Measurements from ENCODE around the gene MIER1.
"Not testable (repeated sequence)": the region's sequence is repeated elsewhere in the genome, so short reads cannot be mapped to it uniquely, and the experiment has no call there.

MIER1 gene

DNA sequence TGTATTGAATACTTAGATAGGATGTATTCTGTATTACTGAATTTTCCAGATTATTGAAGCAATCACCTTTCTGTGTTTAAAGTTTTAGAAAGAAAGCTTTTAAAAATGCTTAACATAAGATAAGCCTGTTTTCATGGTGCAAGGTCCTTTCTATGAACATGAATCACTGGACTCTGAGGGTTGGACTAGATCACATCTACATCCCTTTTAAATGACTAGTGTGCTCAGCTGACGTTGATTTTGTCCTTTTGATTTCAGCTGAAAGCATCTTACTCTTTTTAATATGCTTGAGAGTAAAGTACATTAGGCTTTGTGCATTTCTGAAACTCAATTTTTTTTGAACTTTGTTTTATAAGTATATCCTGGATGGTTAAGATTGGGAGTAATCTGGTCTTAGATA, 16.2 kb downstream of the MIER1 start:
- FAIRE-seq, result no peak

DNA sequence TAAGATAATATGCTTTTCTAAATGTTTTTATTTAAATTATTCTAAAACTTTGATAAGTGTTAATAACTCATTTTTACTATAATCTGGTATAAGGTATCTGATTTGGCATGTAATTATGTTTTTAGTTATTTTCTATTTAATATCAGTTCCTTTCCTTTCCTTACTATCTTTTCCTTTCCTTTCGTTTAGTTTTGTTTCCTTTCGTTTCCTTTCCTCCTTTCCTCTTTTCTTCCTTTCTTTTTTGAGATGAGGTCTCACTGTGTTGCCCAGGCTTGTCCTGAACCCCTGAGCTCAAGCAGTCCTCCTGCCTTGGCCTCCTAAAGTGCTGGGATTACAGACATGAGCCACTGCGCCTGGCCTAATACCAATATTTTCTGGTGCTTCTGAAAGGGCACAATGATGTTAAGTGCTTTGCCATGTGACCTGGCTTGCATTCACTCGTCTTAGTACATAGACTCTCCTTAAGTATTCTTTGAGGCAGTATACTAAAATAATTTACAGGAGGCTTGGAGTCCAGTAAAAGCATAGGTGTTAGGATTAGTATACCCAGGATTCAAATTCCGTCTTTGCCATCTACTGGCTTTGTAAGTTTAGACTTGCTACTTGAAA, 18.7 kb downstream of the MIER1 start:
- no peak for FAIRE-seq

DNA sequence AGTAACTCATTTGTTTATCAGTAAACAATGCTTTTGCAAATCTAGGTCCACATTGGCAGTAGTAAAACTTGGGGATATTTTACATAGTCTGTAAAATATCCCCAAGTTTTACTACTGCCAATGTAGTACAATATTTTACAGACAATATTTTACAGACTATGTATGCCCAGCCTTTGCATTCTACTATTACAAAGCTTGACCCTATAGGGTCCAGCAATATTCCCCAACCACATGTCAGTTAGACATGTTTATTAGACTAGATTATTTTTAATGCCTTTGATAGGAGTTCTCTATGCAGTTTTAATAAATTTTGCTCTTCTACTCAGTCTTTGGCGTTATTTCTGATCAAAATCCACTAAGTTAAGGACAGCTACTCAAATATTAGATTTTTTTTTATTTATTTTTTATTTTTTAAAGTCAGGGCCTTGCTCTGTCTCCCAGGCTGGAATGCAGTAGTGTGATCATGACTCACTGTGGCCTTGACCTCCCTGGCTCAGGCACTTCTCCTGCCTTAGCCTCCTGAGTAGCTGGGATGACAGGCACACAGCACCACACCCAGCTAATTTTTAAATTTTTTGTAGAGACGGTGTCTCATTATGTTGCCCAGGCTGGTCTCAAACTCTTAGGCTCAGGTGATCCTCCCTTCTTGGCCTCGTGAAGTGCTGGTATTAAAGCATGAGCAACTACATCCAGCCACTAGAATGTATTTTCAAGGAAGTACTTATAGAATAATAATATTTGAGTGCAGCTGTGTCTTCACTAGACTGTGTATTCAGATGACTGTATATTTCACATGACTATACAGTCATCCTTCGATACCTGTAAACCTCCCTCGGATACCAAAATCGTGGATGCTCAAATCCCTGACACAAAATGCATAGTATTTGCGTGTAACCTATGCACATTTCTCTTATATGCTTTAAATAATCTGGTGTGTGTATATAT, 19.8 kb downstream of the MIER1 start:
- FAIRE-seq, result no peak

DNA sequence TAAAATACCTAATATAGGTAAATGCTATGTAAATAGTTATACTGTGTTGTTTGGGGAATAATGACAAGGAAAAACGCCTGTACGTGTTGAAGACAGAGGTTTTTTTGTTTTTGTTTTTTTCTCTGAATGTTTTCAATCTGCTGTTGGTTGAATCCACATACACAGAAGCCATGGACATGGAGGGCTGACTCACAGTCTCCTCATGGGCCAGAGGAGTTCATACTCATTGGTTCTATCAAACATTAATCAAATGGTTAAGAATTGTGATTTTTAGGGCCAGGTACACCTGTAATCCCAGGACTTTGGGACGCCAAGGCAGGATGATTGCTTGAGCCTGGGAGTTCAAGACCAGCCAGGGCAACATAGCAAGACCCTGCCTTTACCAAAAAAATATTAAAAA, 20.5 kb downstream of the MIER1 start:
- FAIRE-seq, result no peak

DNA sequence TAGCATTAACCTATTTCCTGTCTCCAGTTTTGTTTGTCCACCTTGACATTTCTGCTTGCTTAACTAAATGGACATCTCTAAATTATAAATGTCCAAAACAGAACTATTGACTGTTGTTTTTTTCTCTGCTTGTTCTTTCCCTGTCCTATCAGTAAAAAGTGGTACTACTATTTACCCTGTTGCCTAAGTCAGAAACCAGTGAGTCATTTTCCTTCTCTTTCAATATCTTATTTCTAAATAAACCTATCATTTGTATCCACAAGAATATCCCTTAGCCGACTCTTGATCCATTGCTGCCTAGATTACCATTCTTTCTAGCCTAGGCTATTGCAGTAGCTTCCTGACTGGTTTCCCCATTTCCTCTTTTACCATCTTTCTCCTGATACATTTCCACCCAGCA, 22.5 kb downstream of the MIER1 start:
- no peak for FAIRE-seq

DNA sequence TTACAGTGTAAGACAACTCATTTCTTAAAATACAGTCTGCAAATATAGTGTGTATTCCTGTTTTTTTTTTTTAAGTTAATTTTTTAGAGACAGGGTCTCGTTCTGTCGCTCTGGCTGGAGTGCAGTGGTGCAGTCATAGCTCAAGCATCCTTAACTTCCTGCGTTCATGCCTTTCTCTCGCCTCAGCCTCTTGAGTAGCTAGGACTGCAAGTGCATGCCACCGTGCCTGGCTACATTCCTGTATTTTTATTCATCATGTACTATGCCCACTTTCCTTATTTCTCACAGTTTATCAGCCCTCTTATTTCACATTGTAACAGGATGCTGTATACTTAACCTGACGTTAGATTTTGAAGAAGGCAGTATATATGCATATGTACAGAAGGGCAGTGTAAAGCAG, 26.7 kb downstream of the MIER1 start:
- no peak for FAIRE-seq

DNA sequence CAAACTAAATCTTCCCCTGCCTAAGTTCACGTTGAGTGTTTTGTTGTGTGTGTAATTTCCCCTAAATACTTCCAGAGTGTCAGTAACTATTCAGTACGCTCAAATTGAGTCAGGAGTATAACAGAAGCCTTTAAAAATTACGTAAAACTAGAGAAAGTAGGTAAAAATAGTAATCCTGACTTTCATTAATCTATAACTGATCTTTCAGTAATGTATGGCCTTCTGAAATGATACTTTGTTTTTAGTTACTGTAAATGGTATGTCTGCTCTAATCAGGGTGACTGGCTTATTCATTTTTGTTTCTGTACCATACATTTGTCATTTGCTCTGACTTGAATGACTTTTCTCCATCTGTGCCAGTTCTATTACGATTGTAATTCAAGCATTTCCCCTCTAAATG, 29.4 kb downstream of the MIER1 start:
- no peak for FAIRE-seq

DNA sequence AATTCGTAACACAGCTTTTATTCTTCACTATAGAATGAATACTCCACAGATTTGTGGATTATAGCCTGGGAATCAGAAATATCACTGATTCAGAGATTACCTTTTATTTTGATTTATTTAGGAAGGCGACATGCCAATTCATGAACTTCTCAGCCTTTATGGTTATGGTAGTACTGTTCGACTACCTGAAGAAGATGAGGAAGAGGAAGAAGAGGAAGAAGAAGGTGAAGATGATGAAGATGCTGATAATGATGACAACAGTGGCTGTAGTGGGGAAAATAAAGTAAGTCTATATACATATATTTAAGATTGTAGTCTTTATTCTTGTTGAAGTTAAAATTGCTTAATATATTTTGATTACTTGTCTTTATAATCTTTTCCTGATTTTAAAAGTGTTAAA, 33.1 kb downstream of the MIER1 start:
- no peak for FAIRE-seq

DNA sequence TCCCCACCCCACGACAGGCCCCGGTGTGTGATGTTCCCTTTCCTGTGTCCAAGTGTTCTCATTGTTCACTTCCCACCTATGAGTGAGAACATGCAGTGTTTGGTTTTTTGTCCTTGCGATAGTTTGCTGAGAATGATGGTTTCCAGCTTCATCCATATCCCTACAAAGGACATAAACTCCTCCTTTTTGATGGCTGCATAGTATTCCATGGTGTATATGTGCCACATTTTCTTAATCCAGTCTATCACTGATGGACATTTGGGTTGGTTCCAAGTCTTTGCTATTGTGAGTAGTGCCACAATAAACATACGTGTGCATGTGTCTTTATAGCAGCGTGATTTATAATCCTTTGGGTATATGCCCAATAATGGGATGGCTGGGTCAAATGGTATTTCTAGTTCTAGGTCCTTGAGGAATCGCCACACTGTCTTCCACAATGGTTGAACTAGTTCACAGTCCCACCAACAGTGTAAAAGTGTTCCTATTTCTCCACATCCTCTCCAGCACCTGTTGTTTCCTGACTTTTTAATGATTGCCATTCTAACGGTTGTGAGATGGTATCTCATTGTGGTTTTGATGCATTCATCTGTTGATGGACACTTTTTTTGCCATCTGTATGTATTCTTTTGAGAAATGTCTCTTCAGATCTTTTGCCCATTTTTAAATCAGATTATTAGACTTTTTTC, 41.5 kb downstream of the MIER1 start:
- FAIRE-seq, result not testable (repeated sequence)

DNA sequence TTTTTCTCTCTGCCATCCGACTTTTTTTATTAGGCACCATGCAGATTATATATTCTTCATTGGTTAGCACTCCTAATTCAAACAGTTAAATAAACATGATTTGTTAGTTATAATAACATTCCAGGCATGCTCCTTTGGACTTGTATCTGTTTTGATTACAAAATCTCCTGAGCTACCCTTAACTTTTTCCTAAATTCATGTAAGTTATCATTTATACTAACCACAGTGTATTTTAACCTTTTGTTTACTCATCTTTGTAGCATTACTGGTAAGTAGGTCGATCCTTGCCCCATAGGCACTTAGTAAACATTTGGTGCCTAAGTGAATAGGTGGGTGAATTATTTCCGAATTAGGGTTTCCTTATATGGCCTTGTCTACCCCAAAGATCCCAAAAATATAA, 43.8 kb downstream of the MIER1 start:
- no peak for FAIRE-seq

DNA sequence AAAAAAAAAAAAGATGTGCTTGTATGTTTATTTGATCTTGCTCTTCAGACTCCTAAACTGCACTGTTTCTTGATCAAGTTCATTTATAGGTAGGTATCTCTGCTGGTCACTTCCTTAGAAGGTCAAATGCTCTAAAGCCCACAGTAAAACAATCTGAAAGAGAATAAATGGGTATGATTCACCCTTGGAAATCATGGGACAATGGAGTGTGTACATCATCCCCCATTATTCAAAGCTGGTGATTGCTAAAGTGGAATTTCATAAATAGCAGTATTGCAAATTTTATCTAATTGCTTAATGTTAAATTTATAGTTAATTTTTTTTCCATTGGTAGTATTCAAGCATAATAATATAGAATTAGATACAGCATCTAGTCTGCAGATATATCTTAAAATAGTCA, 53.4 kb downstream of the MIER1 start:
- no peak for FAIRE-seq

DNA sequence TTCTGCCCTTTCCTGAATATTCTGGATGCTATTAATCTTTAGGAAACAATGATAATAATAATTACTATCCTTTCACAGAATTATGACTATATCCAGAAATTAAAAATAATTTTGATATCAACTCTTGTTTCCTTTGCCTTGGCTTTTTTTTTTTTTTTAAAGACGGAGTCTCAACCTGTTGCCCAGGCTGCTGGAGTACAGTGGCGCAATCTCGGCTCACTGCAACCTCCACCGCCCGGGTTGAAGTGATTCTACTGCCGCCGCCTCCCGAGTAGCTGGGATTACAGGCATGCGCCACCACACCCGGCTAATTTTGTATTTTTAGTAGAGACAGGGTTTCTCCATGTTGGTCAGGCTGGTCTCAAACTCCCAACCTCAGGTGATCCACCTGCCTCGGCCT, 54.8 kb downstream of the MIER1 start:
- not testable (repeated sequence) for FAIRE-seq

DNA sequence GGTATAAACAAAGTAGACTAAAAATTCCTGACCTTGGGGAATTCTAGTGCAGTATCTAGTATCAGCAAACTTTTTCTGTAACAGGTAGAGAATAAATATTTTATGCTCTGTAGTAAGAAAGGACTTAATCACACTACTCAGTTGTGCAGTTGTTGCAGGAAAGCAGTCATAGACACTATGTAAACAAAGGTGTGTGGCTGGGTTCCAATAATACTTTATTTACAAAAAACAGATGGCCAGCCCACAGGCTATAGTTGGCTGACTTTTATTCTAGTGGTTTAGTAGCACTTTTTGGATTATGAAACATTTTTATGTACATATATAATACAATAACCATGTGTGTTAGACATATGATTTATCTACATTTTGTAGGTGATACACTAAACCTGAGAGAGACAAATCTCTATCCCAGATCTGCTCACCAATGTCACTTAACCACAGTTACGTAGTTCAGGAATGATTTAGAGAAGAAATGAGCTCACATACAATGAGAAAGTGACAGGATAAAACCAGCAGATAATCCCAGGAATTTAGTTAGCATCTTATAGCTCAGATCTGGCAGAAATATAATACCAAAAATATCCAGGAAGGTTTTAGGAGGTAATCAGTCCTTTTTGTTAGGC, 56.1 kb downstream of the MIER1 start:
- FAIRE-seq, result no peak

DNA sequence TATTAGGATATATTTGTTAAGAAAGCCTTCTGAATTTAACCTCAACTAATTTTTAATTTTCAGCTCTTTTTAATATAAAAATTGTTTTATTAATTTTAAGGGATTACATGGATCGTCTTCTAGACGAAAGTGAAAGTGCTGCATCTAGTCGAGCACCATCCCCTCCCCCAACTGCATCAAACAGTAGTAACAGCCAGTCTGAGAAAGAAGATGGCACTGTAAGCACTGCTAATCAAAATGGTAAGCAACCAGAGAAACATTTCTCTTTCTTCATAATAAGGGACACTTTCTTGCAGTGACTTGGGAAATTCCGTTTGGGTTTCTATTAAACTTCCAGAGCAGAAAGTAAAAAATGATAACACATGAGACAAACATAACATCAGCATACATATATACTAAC, 56.9 kb downstream of the MIER1 start:
- FAIRE-seq, result no peak

DNA sequence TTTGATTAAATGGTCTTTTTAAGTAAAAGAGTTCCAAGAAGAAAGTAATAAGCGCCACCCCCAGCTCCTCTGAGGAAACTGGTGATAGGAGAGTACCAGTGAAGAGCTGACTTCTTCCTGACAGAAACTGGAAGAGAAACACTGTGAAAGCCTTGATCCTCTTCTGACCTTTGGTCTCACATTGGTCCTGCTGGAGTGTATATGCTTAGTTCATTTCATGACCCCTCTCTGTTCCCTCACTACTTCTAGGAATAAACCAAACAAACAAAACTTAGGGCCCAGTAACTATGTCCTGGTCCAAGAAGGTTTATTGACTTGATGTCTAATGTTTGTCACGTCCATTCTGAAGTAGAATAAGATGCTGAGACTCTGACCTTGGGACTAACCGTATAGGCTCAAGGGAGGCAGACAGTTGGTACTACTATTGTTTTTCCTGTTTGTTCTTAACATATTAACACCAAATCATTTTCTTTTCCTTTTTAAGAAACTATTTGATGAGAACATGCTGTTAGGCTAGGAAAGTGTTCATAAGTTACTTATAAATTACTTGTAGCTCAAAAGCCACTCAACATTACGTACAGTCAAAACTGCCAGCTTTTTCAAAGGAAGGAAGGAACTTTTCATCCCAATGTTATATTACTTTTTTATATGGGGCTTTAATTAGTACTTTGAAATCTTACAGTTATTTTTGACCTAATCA, 57.9 kb downstream of the MIER1 start:
- no peak for FAIRE-seq

DNA sequence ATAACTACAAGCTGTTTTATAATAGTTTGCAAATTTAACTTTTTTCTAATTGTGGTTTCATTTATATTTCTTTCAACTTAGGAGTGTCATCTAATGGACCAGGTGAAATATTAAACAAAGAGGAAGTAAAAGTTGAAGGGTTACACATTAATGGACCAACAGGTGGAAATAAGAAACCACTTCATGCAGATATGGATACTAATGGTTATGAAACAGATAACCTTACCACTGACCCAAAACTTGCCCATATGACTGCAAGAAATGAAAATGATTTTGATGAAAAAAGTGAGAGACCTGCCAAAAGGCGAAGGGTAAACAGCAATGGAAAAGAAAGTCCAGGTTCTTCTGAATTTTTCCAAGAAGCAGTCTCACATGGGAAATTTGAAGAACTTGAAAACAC, 59.7 kb downstream of the MIER1 start:
- FAIRE-seq, result no peak

DNA sequence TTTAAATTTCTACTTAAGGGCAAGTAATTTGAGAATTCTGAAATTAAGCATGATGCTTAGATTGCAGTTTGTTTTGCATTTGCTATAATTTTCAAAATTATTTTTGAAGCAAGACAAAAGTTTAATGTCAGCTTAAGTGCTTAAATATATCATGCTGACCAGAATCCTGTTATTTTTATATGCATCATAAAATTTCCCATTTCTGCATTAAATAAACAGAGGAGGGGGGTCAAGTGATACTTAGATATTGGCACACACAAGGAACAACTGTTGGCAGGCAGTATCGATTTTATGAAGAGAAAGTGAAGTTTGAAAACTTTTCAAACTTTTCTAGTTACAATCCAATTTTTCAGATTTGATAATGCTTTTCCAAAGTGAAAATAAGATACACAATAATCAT, 61.0 kb downstream of the MIER1 start:
- FAIRE-seq, result no peak

DNA sequence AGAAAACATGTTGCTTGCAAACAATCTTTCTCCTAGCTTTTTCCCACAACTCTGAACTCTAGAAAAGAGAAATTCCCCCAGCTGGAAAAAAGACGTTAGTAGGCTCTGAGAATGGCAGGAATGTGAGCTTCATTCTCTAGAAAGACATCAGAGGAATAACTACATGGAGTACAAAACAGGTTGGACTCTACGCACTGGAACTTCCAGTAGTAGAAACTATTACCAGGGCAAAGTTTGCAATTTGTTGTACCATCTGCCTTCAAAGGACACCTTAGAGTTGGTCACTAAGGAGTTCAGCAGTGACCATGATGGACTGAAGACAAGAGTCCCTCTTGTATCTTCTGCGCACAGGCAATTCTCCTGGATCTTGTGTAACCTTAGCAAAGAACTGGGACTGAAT, 68.3 kb downstream of the MIER1 start:
- no peak for FAIRE-seq

DNA sequence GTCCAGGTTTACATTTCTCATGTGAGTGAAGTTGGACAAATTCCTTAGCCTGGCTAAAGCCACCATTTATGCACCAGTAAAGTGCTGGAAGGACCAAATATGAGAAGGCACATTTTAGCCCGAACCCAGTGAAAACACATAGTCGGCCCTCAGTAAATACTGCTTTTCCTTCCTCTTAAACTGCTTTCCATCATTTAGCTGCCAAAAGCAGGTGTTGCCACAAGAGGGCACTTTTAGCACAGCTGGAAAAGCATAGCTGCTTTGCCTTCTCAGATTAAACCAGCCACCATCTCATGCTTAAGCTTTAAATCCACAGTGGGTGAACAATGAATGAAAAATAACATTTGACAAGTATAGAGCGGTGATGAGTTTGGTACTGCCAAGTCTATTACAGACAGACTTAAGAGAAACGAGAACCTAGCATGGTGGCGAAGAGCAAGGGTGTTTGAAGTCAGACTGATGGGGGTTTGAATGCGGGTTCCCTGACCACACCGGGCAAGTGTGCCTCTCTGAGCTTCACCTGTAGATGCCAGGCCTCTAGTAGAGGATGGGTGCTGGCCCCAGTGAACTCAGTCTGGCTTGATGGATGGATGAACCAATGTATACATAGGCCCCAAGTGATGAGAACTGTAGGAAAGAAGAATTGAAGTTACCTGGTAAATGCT, 71.4 kb downstream of the MIER1 start:
- FAIRE-seq, result no peak

DNA sequence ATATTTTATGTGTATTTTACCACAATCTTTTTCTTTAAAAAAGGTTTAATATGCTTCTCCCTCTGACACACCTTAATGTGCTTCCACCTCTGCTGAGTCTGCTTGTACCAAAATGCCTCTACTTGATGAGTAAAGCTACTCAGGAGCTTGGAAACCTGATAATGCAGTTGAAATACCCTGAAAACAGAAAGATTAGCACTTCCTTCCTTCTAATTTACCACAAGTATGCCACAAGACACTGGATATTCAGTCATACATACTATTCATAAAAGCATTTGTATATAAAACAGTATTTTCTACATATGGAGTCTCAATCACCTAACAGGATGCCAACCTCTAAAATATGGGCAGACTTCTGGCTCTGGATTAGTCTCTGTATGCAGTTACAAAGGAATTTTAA, 74.2 kb downstream of the MIER1 start:
- FAIRE-seq, result no peak

DNA sequence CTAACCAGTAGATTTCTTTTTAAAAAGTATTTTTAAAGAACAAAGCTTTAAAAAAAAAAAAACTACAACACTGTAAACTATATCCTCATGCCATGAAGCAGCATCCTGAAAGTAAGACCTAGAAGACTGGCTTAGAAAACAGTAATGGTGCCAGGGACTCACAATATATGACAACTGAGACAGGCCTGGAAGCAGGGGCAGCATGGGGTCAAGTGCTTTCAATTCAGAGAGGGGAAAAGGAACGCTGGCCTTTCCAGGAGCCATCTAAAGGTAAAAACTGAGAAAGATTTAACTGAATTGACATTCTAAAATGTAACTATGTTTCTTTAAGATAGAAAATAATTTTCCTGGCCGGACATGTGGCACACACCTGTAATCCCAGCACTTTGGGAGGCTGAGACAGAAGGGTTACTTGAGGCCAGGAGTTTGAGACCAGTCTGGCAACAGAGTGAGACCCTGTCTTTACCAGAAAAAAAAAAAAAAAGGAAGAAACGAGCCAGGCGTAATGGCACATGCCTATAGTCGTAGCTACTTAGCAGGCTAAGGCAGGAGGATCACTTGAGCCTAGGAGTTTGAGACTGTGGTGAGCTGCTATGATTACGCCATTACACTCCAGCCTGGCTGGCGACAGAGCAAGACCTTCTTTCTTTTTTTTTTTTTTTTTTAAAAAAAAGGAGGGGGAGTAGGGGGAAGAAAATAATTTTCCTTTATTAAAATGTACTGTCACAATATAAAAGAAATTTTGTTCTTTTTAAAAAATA, 75.0 kb downstream of the MIER1 start:
- no peak for FAIRE-seq

Data from endometrium (tissue), 2 donors.